GM19351 (cell line): Measurements from ENCODE around the gene GALT.

Experiments
- ATAC-seq: cut with Tn5 transposase; IDR thresholded peaks from one replicate; pipeline ENCODE4 v1.9.1; 2021; ENCODE audit warnings: mild to moderate bottlenecking, moderate library complexity; ENCODE audit not compliant: unreplicated experiment

GALT gene

GRCh38 chr9:34646211-34647083 lies at the start of gene GALT:
TSS of gene GALT (plus strand) at chr9:34646675. CDS start at chr9:34646705, 30 bp downstream.
- peak; percentile 90 for ATAC-seq

DNA sequence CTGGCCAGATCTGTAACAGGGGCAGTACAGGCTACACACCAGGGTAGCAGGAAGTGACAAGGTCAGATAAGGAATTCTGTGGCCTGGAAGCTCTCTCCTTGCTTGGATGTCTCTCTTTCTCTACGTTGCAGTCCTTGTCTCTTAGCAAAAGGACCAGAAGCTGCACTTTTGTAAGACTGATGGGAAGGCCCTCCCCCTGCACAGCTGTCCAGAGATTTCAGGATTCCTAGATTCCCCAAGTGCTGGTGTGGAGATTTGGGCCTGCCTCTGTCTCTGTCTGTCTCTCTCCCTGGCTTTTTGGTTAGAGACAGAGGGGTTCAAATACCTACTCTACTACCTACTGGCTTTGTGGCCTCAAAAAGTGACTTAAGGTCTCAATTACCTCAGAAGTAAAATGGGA lies 46.9 kb upstream of the GALT start:
- no peak for ATAC-seq

- no peak for ATAC-seq
These were observed 45.6 kb upstream of the GALT start for GRCh38 chr9:34600908-34601307.

- ATAC-seq, result no peak
These were observed 44.4 kb upstream of the GALT start for GRCh38 chr9:34601937-34602573.

GRCh38 chr9:34603610-34604231 lies 42.8 kb upstream of the GALT start:
- ATAC-seq, result peak; percentile 62

DNA sequence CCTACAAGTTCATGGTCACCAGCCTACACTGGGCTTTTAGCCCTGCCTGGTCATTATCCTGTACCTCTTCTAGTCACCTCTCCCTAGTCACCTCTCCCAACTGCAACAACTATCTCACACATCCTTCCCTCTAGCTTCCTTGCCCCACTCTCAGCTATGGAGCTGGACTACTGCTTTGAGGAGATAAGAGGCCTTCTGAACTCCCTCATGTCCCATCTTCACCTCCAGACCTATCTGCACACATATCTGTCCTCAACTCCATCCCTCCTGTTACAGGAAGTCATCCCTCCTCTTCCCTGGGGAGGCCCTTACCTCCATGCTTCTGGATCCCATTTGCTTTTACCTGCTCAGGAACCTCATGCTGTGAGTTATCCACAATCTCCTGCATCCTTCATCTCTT lies 40.3 kb upstream of the GALT start:
- ATAC-seq, result no peak

- no peak for ATAC-seq
These were observed 39.6 kb upstream of the GALT start for GRCh38 chr9:34606905-34607304.

GRCh38 chr9:34607331-34607730 lies 39.1 kb upstream of the GALT start:
- no peak for ATAC-seq

- ATAC-seq, result no peak
These were observed 35.9 kb upstream of the GALT start for GRCh38 chr9:34610434-34611206.

DNA sequence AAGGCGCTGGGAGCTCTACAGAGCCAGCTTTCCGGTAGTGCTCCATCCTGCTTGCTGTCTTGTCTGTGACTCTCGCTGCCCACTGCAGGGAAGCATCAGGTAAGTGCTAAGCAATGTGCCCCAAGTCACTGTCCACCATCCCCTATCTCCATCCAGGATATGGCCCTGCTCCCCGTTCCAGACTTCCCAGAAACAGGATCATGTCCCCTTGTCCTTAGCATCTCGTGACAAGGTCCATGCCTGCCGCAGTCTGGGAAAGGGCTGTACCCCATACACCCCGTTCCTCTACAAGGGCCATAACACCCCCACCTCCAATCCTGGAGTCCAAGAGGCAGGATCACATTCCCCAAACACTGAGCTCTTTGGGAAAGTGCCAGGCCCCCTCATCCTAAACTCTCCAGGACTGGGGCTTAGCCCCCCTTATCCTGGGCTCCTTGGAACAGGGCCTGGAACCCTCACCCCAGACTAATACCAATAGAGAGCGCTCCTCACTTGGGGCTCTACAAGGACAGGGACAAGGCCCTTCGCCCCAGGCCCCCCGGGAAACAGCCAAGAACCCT lies 35.1 kb upstream of the GALT start:
- peak; percentile 16 for ATAC-seq

DNA sequence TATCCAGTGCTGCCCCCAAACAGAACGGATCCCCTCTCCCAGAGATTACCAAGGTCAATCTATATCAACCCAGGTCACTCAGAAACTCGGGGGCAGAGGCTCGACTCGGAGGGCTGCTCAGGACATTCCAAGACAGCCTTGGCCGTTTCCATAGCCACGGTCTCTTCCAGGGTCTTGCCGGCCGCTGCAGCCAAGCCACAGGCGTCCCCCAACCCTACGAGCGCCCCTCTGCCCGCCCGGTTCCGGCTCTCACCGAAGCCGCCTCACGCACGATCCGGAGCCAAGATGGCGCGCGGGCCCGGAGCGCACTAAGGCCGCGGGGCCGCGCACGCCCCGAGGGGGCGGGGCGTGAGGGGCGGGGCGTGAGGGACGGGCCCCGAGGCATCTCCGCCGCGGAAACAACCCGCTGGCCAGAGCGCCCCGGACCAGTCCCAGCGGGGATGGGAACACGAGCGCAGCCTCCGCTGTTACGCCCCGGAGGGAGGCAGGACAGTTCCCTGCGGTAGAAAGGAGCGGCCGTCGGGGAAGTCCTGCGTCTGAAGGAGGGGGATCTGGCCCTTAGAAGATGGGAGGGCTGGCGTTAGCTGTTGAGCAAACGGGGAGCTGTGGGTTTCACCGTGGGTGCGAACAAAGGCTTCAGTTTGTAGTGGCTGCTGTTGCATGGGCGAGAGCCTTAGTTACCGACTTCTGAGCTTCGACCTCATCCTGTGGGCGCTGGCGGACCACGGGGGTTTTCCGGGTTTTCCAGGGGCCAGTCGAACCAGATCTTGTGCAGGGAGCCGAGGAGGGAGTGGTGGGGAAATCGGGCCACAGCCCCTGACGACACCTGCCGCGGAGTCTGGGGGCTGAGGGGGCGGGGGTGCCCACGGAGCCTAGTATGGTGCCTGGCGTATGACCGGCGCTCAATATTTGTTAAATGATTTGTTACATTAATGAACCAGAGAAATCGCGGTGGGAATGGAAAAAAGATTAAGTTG lies 34.4 kb upstream of the GALT start, which contains the start of gene RPP25L:
Gene RPP25L, minus strand, starts transcription at position 287 of the 977 bp plus-strand sequence. CDS start 801 bp downstream, outside the sequence.
- ATAC-seq, result peak; percentile 85

DNA sequence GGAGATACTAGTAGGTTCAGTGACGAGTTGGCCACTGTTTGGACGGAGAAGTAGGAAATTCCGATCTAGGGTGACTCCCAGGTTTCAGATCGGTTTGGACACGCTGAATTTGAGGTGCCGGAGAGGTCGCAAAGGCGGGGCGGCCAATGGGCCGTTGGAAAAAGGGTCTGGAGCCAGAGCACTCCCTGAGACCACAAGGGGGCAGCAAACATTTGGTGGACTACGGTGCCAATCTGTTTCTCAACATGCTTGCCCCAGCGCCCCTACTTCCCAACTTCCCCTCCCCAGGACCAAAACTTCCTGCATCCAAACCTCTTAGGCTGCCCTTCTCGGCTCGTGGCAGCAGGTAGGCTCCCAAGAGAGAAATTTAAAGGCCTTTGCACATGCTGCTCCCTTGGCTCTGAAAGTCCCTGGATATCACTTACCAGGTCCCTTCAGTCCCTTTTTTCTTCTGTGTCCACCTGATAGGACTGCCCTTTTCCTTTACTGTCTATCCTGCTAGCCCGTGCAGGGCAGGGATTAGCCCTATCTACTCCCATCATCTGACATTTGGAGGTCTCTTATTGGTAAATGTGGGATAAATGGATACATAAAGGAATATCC lies 33.6 kb upstream of the GALT start:
- peak; percentile 48 for ATAC-seq

DNA sequence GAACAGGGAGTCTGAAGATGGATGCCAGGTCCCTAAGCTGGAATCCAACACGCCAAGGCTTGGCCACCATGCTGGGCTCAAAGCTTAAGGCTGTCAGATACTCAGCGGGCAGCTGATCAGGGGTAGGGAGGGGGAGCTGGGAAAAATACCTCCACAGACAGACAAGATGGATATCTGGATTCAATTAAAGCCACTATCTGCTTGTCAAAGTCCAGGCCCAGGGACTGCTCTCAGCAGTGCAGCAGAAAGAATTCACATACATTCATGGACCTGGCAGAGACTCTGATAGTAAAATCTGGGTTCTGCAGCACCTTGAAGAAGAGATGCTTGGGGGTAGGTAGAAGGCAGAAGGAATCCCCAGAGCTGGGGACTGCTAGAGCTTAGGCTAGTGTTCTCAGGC lies 31.3 kb upstream of the GALT start:
- ATAC-seq, result no peak

DNA sequence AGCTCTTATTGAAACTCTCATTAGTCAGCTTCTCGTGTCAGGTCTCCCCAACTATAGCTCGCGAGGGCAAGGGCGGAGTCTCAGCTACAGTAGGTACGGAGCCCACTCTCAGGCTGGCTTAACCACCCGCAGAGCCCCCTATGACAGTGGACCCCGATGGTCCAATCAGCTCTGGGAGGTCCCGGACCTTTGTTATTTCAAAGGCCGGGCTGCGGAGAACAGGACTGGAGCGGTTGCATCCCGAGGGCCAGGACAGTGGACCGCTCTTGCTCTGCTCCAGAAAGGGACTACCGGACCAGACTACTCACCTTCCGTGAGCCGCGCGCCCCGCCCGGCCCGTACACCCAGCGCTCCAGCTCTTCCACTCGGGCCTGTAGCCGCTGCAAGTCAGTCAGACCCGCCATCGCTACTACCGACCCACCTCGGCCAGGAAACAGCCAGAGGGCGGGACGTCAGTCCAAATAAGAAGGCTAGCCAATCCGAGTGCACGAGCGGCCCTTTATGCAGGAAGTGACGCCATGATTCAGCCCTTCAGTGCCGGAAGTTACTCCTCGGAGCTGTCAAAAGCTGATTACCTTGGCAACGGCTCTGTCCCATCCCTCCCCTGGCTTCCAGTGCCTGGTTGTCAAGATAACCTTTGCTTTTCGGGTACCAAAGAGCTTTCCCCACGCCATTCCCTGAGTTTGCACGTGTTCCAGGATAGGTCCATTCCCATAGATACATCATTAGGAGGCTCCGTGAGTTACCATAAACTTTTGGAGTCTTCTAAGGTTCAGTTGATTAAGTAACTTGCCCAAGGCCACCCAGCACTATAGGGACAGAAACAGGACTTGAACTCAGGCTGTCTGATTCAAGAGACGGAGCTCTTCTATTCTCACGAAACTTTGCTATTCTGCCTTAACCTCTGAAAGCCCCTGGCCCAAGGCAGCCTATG lies 26.1 kb upstream of the GALT start, which contains the start of gene DCTN3:
Gene DCTN3, minus strand, starts transcription at position 435 of the 934 bp plus-strand sequence. Its CDS starts 31 bp downstream, at position 404.
- peak; percentile 100 for ATAC-seq

GRCh38 chr9:34623374-34624235 lies 22.9 kb upstream of the GALT start:
- ATAC-seq, result no peak

DNA sequence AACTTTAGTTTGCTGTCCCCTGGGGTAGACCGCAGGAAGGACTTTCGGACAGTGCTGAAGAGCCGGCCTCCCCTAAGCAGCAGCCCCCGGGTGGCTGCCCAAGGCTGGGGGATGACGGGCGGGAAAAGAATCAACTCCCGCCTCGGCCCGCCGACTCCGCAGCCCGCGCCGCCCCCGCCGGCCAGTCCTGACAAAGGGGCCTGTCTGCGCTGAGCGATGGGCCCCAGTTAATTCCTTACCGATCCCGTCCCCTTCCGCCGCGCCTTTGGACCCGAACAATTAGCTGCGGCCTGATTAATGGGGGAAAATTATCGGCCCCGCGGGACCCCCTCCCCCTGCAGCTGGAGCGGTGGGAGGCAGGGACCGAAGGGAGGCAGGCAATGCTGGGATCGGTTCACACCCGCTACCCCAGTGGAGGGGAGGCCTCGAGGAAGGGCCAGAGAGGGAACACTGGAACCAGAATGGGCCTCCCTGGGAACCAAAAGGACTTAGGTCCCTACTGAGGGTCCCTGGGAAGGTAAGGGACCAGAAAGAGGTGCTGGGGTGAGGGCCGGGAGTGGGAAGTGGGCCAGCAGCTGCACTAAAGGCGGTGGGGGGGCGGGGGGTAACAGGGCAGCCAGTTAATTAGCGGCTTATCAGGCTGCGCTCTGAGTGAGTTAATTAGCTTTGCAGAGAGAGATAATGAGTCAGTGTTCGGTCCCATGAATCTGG lies 21.8 kb upstream of the GALT start:
- no peak for ATAC-seq
